GM19328 (cell line): ENCODE measurements around the gene MSMO1.
A peak's percentile ranks its signal among the peaks of the same experiment; 100 is the strongest.

ENCODE experiments used
- ATAC-seq: cut with Tn5 transposase; IDR thresholded peaks from one replicate; pipeline ENCODE4 v1.9.1; 2021; ENCODE audit warnings: mild to moderate bottlenecking, moderate library complexity; ENCODE audit not compliant: unreplicated experiment

Gene MSMO1

GRCh38 chr4:165359506-165359905 lies 32.0 kb downstream of the MSMO1 start:
- no peak for ATAC-seq

- ATAC-seq = no peak
Measured at GRCh38 chr4:165360041-165360695, 32.7 kb downstream of the MSMO1 start.

- no peak for ATAC-seq
Measured at GRCh38 chr4:165360985-165361670, 33.7 kb downstream of the MSMO1 start.

- ATAC-seq = no peak
Measured at GRCh38 chr4:165361810-165362209, 34.3 kb downstream of the MSMO1 start.

- no peak for ATAC-seq
Measured at GRCh38 chr4:165364452-165365080, 37.1 kb downstream of the MSMO1 start.

GRCh38 chr4:165367040-165367439 lies 39.6 kb downstream of the MSMO1 start:
- ATAC-seq = no peak

GRCh38 chr4:165368114-165368513 lies 40.6 kb downstream of the MSMO1 start:
- no peak for ATAC-seq

- no peak for ATAC-seq
Measured at GRCh38 chr4:165368567-165368966, 41.1 kb downstream of the MSMO1 start.

GRCh38 chr4:165369522-165369921 lies 42.1 kb downstream of the MSMO1 start:
- ATAC-seq = no peak

- no peak for ATAC-seq
Measured at GRCh38 chr4:165370530-165370929, 43.1 kb downstream of the MSMO1 start.

GRCh38 chr4:165375465-165375864 lies 48.0 kb downstream of the MSMO1 start:
- no peak for ATAC-seq

GRCh38 chr4:165378398-165378744 lies 50.9 kb downstream of the MSMO1 start:
- no peak for ATAC-seq

GRCh38 chr4:165378745-165379677 lies 51.5 kb downstream of the MSMO1 start, which contains the start of gene CPE:
Gene CPE, plus strand, starts transcription at chr4:165379008. Its CDS starts 214 bp downstream, at chr4:165379222.
- ATAC-seq = peak; percentile 71

GRCh38 chr4:165379678-165380064 lies 52.2 kb downstream of the MSMO1 start:
- no peak for ATAC-seq

- ATAC-seq = no peak
Measured at GRCh38 chr4:165380805-165381204, 53.3 kb downstream of the MSMO1 start.

GRCh38 chr4:165381821-165382373 lies 54.4 kb downstream of the MSMO1 start:
- no peak for ATAC-seq

- no peak for ATAC-seq
Measured at GRCh38 chr4:165382640-165383039, 55.2 kb downstream of the MSMO1 start.

- ATAC-seq = no peak
Measured at GRCh38 chr4:165383591-165384073, 56.2 kb downstream of the MSMO1 start.

GRCh38 chr4:165384186-165384585 lies 56.7 kb downstream of the MSMO1 start:
- no peak for ATAC-seq

GRCh38 chr4:165384598-165384997 lies 57.1 kb downstream of the MSMO1 start:
- ATAC-seq = no peak

GRCh38 chr4:165385126-165385525 lies 57.7 kb downstream of the MSMO1 start:
- no peak for ATAC-seq
